Gastroesophageal sphincter (tissue), 4 donors: Measurements from ENCODE around the gene CNPY4. TPM values are rescaled to one million over a fixed set of nuclear protein-coding genes. Genes with fewer than 3 reads are reported as not detected.

ENCODE experiments used
- ATAC-seq: fragments of 150-250 bp; one replicate; pipeline ENCODE4 v1.9.1; 2016; ENCODE audit warnings: mild to moderate bottlenecking, moderate library complexity
- H3K27ac ChIP-seq, 4 donors: fragments of 200-600 bp; sonication (generic) in 3 of 4; 1 replicate in 3 of 4; 2 replicates in 1 of 4; pipeline ENCODE4 v1.5.1; 2016 to 2019
- H3K27me3 ChIP-seq: fragments of 200-600 bp; sonication (generic); one replicate; pipeline ENCODE4 v1.5.1; 2019
- H3K36me3 ChIP-seq, 2 donors: fragments of 200-600 bp; sonication (generic); one replicate each; pipeline ENCODE4 v1.5.1; 2019; ENCODE audit warnings: control low read depth in 1 of 2
- H3K4me1 ChIP-seq, 3 donors: fragments of 200-600 bp; sonication (generic); 1 replicate in 2 of 3; 2 replicates in 1 of 3; pipeline ENCODE4 v1.5.1; 2016 to 2019; ENCODE audit warnings: control low read depth in 2 of 3
- H3K4me3 ChIP-seq, 2 donors: fragments of 200-600 bp; sonication (generic); one replicate each; pipeline ENCODE4 v1.5.1; 2019; ENCODE audit warnings: mild to moderate bottlenecking in 1 of 2, moderate library complexity in 1 of 2
- H3K9me3 ChIP-seq, 3 donors: fragments of 200-600 bp; sonication (generic); one replicate each; pipeline ENCODE4 v1.5.1; 2017 to 2019; ENCODE audit warnings: control low read depth in 2 of 3
- CTCF ChIP-seq, 4 experiments: fragments of 200-600 bp in 2 of 4; fragments of 450-650 bp in 2 of 4; sonication (generic) in 1 of 4; IDR thresholded peaks; one replicate each; pipeline ENCODE4 v1.5.1; 2017 to 2019; ENCODE audit warnings: antibody characterized with exemption in 4 of 4, mild to moderate bottlenecking in 2 of 4, moderate library complexity in 2 of 4
- EP300 ChIP-seq: sonication (generic); formaldehyde crosslinking; IDR thresholded peaks from one replicate; pipeline ENCODE4 v1.6.1; 2017; ENCODE audit warnings: antibody characterized with exemption, mild to moderate bottlenecking
- POLR2A ChIP-seq, 2 donors: fragments of 450-650 bp; IDR thresholded peaks; one replicate each; pipeline ENCODE4 v1.6.1; 2017; ENCODE audit warnings: antibody characterized with exemption in 2 of 2, mild to moderate bottlenecking in 2 of 2, moderate library complexity in 1 of 2
- POLR2AphosphoS5 ChIP-seq: sonication (generic); formaldehyde crosslinking; IDR thresholded peaks from one replicate; pipeline ENCODE4 v1.6.1; 2017; ENCODE audit warnings: antibody characterized with exemption
- WGBS, 2 donors: methylation state at CpG; one replicate each; pipeline ENCODE4 v1.1.5; 2018; ENCODE audit warnings: low coverage in 1 of 2; 5-methylcytosine and 5-hydroxymethylcytosine counted together
- total RNA-seq, 4 donors: library from RNA; depleted of rRNA; stranded (reverse); fragments of >200 nt; gene quantifications; one replicate each; pipeline ENCODE4 v1.1.0, GENCODE V29; 2016

CNPY4 gene
- total RNA-seq, 4 donors from 2014 or later = 13.0 to 21.0 (median 14.8) TPM

GRCh38 chr7:100074841-100075240 is 44.6 kb upstream of the CNPY4 start:
- peaks cover 15 to 100% of the 10 kb centered on the region in 2 donors for H3K36me3 ChIP-seq
- 79 to 97% methylated on average over 7 of the region's 7 CpGs for WGBS, 2 donors

GRCh38 chr7:100075418-100075817 is 44.0 kb upstream of the CNPY4 start:
- 92% methylated on average over 5 of the region's 6 CpGs; no CpG with 5 or more reads in 1 of the 2 donors for WGBS, 2 donors
- TF ChIP-seq EP300 = no peak
- no peak for TF ChIP-seq POLR2AphosphoS5
- no peak for TF ChIP-seq CTCF (IDR thresholded peaks at IDR 0.05)
- no peak for TF ChIP-seq POLR2A (IDR thresholded peaks at IDR 0.05)
- Histone ChIP-seq H3K27me3 (no peaks in the 10 kb centered on the region), H3K4me1 (peaks cover 0 to 28% (median 13%) of the 10 kb centered on the region in 3 donors), H3K9me3 (peaks cover 0 to 24% (median 0%) of the 10 kb centered on the region in 3 donors), H3K36me3 (peaks cover 15 to 98% of the 10 kb centered on the region in 2 donors), H3K27ac (no peak overlapping the region), H3K4me3 (no peak overlapping the region)
- ATAC-seq = no peak

More at GRCh38 chr7:100074841-100075240, 44.6 kb upstream of the CNPY4 start:
- Histone ChIP-seq H3K27ac (no peak overlapping the region), H3K4me1 (peaks cover 0 to 22% (median 7%) of the 10 kb centered on the region in 3 donors), H3K4me3 (no peak overlapping the region), H3K27me3 (no peaks in the 10 kb centered on the region), H3K9me3 (peaks cover 0 to 25% (median 0%) of the 10 kb centered on the region in 3 donors)
- TF ChIP-seq POLR2AphosphoS5 (no peak), CTCF (IDR thresholded peaks at IDR 0.05) (no peak), EP300 (no peak), POLR2A (IDR thresholded peaks at IDR 0.05) (no peak)
- no peak for ATAC-seq

- H3K27ac ChIP-seq = no peak overlapping the region
- peaks cover 0 to 39% (median 22%) of the 10 kb centered on the region in 3 donors for H3K4me1 ChIP-seq
- peaks cover 5 to 80% of the 10 kb centered on the region in 2 donors for H3K36me3 ChIP-seq
- no peak for ATAC-seq
- 84 to 88% methylated on average over 4 of the region's 4 CpGs for WGBS, 2 donors
- TF ChIP-seq POLR2A (IDR thresholded peaks at IDR 0.05) (no peak), EP300 (no peak), POLR2AphosphoS5 (no peak), CTCF (IDR thresholded peaks at IDR 0.05) (no peak)
- H3K4me3 ChIP-seq = no peak overlapping the region
- H3K27me3 ChIP-seq = no peaks in the 10 kb centered on the region
- H3K9me3 ChIP-seq = peaks cover 0 to 6% (median 0%) of the 10 kb centered on the region in 3 donors
Measured at GRCh38 chr7:100077205-100077604, 42.2 kb upstream of the CNPY4 start.

- peaks cover 0 to 61% of the 10 kb centered on the region in 2 donors for H3K36me3 ChIP-seq
- ATAC-seq = no peak
- TF ChIP-seq EP300 (no peak), POLR2A (IDR thresholded peaks at IDR 0.05) (no peak), POLR2AphosphoS5 (no peak), CTCF (IDR thresholded peaks at IDR 0.05) (no peak)
- no peak overlapping the region for H3K27ac ChIP-seq
- WGBS, 2 donors = 53 to 70% methylated on average over 2 to 7 of the region's 7 CpGs
- H3K9me3 ChIP-seq = no peaks in the 10 kb centered on the region
- H3K4me1 ChIP-seq = peaks cover 0 to 47% (median 22%) of the 10 kb centered on the region in 3 donors
- H3K27me3 ChIP-seq = no peaks in the 10 kb centered on the region
- no peak overlapping the region for H3K4me3 ChIP-seq
Measured at GRCh38 chr7:100079024-100079560, 40.3 kb upstream of the CNPY4 start.

- Histone ChIP-seq H3K36me3 (peaks cover 0 to 42% of the 10 kb centered on the region in 2 donors), H3K27me3 (no peaks in the 10 kb centered on the region), H3K9me3 (no peaks in the 10 kb centered on the region), H3K4me3 (peak overlapping the region; percentile 59 to 76), H3K27ac (peak overlapping the region; percentile 41 to 90 (median 86)), H3K4me1 (peaks cover 0 to 47% (median 22%) of the 10 kb centered on the region in 3 donors)
- TF ChIP-seq EP300 (no peak), POLR2AphosphoS5 (no peak), POLR2A (IDR thresholded peaks at IDR 0.05) (no peak), CTCF (IDR thresholded peaks at IDR 0.05) (no peak)
- no peak for ATAC-seq
- 0 to 1% methylated on average over 5 to 10 of the region's 34 CpGs for WGBS, 2 donors
Measured at GRCh38 chr7:100080907-100081534, 38.4 kb upstream of the CNPY4 start.
